Measurements from ENCODE around the gene PPARGC1A.

DNA sequence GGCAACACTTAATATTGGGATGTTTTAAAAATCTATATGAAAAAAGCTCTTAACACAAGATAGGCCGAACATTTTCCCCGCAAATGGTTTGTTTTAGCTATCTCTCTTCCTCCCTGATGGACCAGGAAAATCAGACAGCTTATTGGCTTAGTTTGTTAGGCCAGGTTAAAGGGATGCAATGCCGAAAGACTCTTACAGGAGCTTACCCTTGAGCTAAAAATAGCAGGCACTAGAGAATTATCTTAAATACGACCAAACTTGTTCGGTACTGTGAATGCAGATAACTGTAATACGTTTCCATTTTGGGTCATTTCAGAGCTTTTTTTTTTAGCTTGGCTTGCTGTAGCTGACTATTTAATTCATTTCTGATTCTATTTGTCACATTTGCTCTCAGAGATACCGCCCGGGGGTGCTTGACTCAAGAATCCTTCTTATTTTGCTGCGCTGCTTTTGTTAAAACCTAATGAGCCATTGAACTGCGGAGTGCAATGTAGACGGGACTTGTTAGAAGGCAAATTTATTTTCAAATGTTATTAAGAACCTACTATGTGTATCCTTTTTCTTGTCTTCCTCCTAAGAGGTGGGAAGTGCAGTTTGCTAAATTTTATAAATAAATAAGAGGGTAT, 23.3 kb downstream of the PPARGC1A start:
- TF ChIP-seq CTCF (IDR thresholded peaks at IDR 0.05), result no peak
- TF ChIP-seq POLR2A (IDR thresholded peaks at IDR 0.05), result no peak
- TF ChIP-seq POLR2AphosphoS5 (IDR thresholded peaks at IDR 0.05), result no peak
- TF ChIP-seq EP300 (IDR thresholded peaks at IDR 0.05), result no peak
